GM19239 (cell line): ENCODE measurements around the gene NEURL1B.
A peak's percentile ranks its signal among the peaks of the same experiment; 100 is the strongest.

ENCODE experiments used
- DNase-seq: peaks from one replicate; pipeline ENCODE4 v3.0.0; 2011; ENCODE audit warnings: low spot score; ENCODE audit not compliant: insufficient read length
- FAIRE-seq: peaks from 2 replicates; lab custom pipeline; 2011; peaks lifted over from hg19 to GRCh38; lab: Jason Lieb, UNC

Gene NEURL1B

DNA sequence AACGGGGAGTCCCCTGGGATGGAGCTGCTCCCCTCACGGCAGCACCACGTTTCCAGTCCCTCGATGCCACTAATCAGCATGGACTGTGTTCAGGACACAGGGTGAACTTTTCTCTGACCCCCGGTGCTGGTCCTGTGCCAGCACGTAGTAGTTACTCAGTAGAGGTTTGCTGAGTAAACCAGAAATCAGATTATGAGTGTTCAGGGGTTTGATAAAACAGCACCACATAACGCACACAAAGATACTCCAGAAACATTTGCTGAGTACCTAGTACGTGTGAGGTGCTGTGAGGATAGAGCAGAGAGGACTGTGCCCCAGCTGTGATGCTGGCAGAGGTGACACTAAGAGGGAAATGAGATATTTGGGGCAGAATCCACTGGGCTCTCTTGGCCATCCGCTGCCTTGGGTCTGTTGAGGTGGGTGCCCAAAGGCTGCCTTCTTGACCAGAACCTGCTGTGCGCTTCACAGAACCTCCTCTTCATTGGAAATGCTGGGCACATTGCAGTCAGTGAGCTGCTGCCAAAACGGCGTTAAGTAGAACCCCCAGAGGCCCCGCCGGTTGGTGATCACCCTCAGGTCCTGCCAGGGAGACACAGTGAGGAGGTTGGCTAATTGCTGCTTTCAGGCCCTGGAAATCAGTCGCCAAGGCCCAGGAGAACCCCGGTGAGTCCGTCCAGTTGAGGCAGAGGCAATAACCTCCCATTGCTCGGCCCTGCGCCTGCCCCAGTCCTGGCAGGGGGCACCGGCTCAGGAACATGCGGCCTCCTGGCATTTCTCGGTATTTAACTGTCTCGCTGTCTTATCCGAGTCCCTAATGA lies 49.4 kb downstream of the NEURL1B start:
- no peak for FAIRE-seq
- DNase-seq = no peak

DNA sequence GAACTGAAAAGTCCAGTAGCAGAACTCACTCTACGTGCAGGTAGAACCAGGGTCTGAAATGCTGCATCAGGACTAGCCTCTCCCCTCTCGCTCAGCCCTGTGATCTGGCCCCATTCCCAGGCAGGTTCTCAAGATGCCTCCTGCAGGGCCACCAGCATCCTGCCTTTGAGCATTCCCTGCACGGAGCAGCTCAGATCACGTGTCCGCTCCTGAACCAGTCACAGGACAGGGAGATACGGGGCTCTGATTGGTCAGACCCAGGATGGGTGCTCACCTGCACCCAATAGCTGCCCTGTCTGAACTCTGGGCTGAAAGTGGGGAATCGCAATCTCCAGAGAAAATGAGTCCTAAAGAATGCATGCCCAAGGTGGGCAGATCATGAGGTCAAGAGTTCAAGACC lies 50.8 kb downstream of the NEURL1B start:
- no peak for FAIRE-seq

DNA sequence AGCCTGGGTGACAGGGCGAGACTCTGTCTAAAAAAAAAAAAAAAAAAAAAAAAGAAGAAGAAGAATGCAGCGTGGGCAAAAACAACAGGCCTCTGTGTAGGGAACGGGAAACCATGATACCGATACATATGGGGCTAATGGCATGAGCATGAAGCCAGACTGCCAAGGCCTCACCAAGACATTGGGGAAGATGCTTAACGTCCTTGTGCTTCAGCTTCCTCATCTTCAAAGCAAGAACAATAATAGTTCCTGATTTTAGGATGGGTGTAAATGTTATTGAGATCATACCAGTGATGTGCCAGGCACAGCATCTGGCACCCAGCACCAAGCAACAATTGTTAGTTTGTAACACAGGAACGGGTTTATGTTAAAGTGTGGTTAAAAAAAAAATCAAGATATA lies 51.4 kb downstream of the NEURL1B start:
- no peak for FAIRE-seq

More for the DNA sequence above, 50.8 kb downstream of the NEURL1B start:
- no peak for DNase-seq

DNA sequence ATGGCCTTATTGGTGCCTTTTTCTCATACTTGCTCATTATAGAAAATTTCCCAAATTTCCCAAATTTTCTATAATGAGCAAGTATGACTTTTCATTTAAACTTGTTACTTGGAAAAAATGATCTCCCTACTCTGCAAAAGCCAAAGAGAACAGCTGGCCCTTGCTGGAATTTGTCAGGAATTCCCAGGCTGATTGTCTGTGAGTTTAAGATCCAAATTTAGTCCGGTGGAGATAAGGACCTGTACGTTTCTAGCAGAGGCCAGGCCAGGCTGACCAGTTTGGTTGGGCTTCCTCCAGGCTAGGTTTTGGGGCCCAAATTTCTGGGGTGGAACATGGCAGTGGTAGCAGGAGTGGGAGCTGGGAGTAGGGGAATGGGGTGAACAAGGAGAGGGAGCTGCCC lies 51.9 kb downstream of the NEURL1B start:
- no peak for FAIRE-seq
- DNase-seq = no peak

More for the DNA sequence above, 51.4 kb downstream of the NEURL1B start:
- no peak for DNase-seq

DNA sequence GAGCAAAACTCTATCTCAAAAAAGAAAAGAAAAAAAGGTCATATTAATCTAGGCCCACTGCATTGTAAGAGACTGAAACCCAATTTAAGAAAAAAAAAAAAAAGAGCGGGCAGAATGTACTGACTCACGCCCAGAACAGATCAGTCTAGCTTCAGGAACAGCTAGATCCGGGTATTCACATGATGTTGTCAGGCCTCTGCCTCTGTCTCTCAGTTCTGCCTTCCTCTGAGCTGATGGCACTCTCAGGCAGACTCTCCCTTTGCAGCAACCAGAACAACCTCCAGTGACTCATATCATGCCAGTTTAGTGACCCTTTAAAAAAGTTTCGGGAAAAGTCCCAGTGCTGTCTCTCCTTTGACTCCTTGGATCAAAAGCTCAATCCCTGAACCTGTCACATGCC lies 53.0 kb downstream of the NEURL1B start:
- DNase-seq (no peak), FAIRE-seq (no peak)

DNA sequence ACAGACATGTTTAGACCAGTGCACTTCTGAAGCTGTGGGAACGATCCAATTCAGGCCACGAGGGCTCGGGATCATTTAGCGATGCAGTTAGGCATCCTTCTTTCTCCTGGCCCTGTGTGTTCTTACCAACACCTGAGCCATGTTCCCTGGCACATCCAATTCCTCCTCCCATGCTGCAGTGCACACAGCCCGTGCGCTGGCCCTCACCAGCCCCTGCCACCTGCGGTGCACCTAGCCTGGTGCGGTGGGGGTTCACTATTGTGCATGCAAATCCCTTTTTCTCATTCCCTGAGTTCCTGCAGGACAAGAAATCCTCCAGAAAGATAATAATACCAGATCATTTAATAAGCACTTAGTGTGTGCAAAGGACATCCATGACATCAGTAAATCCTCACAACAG lies 53.5 kb downstream of the NEURL1B start:
- FAIRE-seq (no peak), DNase-seq (no peak)

DNA sequence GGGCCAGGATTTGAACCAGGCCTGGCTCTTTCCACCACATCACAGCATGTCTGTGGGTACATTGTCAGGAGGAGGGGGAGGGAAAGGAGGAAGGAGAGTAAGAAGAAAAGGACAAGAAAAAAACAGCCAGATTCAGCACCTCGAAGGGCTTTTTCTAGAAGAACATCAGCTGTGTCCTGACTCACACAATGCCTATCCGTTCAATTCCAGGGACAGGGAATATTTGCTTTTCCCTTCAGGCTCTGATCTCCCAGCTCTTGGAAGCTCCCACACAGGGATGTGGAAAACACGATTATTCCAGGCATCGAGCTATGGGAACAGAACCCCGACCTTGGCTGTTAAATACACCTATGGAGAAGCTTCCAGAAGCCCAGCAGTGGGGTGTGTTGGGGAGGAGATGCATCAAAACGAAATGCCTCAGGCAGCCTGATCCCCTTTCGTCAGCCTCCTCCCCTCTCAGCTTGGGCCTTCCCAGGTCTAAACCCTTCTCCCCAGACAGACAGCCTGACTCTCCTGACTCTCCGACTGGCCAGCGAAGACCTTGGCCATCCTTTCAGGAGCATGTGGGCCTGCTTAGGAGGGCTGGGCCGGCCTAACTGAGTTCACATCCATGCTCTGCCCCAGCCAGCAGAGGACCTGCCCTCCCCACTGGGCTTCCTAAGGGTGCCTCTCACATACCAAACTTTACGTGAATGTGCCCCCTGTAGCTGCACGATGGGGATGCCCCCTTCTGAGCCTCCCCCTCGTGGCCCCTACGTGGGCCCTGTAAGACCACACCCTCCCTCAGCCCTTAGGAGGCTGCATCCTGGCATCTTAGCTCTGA lies 54.4 kb downstream of the NEURL1B start:
- no peak for DNase-seq
- FAIRE-seq = no peak

DNA sequence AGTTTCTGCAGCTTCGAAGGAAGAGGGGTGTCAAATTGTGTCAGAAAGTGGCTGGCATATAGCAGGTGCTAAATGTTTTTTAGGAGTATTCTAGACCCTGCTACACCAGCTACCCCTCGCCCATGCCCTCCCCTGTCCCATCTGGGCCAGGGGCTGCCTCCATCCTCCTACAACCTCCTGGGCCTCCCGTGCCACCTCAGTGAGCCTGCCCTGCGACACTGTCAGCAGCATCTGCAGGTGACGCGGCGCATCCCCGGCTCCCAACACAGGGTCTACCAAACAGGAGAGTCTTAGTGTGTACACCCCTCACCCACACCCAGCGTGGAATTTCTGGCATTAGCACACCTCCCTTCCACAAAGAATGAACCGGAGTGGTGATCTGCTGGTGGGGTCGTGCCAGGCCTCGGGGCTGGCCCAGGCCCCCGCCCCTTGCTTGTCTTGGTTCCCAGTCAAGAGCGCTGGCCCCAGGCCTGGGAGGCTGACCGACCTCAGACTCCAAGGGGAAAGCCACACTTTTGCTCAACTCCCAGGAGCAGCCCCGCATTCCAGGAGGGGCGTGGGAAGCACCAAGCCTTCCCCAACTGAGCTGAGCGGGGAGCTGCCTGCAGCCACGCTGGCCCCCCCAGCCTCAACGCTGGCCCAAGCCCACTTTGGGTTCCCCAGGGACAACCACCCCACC lies 55.2 kb downstream of the NEURL1B start:
- no peak for FAIRE-seq

DNA sequence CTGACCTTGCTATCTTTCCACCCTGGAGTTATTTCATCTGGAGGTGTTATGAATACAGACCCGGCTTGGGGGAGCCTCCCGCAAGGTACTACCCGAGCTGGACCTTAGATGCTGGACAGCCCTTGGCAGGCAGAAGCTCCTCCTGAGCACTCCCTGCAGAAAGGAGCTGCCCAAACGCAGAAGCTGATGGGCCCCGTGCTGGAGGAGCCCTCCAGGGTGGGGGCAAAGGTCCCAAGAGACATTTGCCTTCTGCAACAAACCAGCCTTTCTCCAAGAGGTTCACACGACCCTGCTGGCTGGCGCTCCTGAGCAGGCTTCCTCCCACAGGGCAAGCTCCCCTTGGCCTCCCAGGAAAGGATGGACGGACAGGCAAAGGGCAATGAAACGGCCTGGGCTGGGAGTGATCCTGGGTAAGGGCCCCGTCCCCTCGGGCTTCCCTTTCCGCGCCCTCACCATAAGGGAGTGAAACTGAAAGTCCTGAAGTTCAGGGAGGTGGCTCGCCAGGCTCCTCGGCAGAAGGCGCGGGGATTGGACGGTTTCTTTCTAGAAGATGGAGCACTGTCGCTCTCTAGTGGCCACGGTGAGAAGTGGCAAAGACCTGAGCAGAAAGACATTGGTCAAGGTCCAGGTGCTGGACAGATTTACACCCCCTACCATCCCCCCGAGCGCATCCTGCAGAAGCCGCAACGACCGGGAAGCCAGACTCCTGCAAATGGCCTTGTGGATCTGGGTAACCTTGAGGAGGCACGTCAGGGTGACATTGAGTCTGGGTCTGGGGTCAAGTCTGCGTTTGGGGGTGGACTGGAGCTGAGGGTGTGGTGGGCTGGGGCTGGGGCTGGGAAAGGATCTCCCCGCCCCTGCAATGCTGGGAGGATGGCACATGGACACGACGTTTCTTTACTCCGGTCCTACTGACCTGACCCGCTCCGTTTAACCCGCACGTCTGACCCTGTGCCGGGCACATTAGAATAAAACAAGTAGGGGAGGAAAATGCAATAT lies 56.4 kb downstream of the NEURL1B start:
- DNase-seq (peak; percentile 92), FAIRE-seq (peak; percentile 98)

More for the DNA sequence above, 55.2 kb downstream of the NEURL1B start:
- no peak for DNase-seq

DNA sequence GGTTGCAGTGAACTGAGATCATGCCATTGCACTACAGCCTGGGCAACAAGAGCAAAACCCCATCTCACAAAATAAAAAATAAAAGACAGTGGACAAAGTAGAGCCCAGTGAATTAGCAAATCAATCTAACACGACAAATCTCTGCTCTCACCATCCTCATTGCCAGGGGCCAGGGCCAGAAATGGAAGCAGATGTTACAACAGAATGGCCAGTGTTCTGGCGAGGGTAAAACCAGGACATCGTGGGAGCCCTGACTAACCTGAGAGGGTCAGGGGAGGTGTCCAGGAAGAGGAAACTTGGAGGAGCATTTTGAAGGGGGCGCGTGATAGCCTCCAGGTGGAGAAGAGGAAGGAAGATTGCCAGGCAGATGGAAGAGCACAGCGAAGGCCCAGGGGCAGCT lies 58.4 kb downstream of the NEURL1B start:
- no peak for DNase-seq
- no peak for FAIRE-seq

DNA sequence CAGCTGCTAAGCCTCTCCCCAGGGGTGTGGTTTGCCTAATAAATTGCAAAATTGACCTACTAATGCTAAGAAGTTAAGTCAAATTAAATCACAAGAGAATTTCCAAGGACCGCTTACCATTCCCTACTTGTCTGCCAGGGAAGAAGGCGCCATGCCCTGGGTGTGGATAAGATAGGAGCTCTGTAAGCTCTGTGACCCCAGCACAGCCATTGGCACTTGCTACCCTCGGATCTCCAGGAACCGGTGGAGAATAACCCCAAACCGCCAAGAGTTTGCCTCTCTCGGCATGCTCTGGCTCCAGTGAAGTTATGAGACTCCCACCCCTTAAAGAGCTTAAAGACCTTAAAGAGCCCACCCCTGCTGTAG lies 58.9 kb downstream of the NEURL1B start:
- no peak for DNase-seq
- FAIRE-seq = no peak

DNA sequence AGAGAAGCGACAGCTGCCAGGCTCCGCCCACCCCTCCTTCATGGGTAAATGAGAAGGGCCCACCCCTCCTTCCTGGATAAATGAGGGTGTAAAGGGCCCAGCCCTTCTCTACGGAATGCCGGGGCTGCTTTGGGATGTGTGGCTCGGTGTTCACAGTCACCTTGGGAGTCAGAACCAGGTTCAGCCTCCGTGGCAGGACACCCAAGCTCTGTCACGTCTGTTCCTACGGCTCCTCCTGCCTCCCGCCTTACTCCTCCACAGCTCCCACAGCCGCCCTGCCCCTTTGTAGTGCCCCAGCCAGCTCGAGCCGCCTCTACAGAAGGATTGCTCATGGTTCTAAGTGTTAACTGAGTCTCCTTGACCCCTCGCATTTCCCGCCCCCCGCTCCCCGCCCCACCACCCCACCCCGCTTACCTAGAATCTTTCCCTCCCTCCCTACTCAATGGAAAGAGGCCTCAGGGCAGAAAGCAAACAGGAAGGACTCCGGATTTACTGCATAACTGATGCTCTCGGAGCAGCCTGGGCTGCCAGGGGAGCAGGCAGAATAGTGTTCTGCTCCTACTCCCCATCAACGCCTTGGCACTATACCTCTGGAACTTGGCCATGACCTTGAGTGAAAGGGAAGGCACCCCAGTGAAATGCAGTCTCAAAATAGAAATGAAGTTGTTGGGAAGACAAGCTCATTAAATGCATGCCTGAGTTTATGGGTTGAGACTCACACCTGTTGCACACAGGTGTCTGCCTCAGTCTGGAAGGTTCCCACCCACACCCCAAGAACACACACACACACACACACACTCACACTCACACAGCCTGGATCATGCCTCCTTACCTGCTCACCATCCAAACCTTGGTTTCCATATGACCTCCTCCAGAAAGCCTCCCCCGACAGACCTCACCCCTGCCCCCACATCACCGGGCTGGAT lies 59.6 kb downstream of the NEURL1B start:
- DNase-seq (no peak), FAIRE-seq (no peak)

DNA sequence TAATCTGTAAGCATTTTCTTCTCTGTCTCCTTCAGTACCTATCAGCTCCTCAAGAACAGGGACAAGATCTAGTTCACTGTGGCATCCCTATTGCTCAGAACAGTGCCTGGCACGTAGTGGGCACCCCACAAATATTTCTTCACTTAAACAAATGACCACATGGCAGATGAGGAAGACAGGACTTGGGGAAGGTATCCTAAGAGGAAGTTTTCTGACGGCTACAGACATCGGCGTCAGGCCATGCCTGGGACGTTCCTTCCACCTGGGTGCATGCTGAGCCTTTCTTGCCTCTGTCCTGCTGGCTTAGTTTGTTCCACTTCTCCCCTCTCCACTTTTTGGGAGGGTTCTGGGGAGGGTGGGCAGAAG lies 60.2 kb downstream of the NEURL1B start:
- no peak for FAIRE-seq
- no peak for DNase-seq

DNA sequence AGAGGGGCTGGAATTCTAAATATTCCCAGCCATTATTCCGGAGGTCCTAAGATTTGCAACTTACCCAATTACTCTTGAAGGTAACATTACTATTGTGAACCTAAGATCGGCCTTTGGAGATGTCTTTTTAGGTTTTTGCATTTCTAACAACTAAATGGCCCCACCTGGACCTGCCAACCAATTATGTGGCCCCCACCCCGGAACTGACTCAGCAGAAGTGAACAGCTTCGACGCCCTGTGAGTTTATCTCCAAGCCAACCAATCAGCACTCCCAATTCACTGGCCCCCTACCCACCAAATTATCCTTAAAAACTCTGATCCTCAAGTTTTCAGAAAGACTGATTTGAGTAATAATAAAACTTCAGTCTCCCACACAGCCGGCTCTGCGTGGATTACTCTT lies 62.9 kb downstream of the NEURL1B start:
- DNase-seq (no peak), FAIRE-seq (no peak)

DNA sequence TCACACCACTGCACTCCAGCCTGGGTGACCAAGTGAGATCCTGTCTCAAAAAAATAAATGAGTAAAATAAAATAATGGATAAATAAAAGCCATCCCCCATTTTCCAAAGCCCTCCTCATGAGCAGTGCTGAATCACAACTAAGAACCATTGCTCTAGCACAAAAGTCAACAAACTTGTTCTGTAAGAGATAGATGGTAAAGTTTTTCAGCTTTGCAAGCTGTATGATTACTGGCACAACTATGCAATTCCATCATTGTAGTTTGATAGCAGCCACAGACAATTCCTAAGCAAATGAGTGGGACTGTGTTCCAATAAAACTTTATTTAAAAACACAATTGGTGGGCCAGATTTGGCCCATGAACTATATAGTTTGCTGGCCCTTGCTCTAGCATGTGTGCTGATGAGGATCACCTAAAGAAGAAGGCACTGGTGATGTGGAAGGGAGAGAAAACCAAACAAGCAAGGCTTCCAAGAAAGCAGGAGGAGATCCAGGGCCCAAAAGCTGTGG lies 64.6 kb downstream of the NEURL1B start:
- DNase-seq = no peak
- no peak for FAIRE-seq

DNA sequence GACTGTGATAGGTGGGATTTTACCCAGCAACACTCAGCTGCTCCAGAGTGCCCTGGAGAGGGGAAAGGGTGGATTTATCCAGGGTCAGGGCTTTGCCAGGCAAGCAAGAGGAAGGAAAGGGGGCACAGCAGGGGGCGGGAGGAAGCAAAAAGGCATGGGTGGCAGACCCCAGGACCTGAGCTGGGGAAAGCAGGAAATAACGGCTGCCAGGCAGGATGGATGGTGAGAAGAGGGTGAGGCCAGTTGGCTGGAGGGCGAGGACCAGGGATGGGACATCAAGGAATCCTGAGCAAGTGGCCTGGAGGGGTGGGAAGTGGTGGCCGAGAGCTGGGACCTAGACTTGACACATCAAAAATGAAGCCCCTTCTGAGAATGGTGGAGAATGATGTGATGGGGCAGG lies 65.7 kb downstream of the NEURL1B start:
- DNase-seq = no peak
- no peak for FAIRE-seq

DNA sequence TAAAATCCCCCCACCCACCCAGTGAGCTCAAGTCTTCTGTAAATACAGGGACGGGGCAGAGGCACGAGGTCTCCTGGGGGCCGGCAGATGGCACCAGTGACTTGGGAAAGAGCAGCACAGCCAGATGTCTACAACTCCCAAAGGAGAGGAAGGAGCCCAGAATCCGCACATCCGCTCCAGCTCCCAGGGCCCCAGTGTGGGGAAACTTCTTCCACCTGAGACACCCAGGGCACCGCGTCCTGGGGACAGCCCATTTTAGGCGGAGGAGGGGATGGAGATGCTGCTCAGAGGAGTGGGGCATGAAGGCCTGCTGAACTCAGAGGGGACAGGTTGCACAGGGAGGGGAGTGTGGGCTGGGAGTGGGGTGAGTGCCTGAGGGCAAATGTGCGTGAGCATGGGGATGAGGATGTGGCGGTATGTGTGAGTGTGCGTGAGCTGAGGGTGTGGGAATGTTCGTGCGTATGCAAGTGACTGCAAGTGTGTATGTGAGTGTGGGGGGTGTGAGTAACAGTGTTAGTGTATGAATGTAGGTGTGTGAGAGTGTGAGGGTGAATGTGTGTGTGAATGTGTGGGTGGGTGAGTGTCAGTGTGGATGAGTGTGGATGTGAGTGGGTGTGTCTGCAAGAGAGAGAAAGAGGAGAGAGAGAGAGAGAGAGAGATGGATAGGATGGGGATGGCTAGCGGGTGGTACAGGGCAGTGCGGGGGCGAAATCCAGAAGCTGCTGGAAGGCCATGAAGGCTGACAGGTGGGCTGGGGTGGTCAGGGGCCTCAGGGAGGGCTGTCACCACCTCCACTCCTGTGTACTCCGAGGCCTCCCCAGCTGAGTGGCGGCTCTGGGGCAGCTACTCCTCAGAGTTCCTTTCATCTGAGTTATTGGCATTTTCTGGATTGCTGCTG lies 66.5 kb downstream of the NEURL1B start:
- DNase-seq = no peak
- no peak for FAIRE-seq

DNA sequence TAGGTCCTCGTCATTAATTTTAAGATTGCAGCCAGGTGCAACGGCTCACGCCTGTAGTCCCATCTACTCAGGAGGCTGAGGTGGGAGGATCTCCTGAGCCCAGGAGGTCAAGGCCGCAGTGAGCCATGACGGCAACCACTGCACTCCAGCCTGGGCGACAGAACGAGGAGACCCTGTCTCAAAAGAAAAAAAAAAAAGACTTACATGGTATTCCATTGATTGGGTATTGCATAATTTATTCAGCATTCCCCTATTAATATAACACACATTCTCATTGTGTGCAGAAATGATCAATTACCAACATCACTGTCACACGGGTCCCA lies 67.1 kb downstream of the NEURL1B start:
- DNase-seq (no peak), FAIRE-seq (no peak)
